Fibroblast of peridontal ligament (primary cell): ENCODE results near the gene FSTL4.

Experiments used
- DNase-seq: peaks from one replicate; pipeline ENCODE4 v3.0.0-alpha.2; 2010; ENCODE audit errors: extremely low read depth

FSTL4 gene

DNA sequence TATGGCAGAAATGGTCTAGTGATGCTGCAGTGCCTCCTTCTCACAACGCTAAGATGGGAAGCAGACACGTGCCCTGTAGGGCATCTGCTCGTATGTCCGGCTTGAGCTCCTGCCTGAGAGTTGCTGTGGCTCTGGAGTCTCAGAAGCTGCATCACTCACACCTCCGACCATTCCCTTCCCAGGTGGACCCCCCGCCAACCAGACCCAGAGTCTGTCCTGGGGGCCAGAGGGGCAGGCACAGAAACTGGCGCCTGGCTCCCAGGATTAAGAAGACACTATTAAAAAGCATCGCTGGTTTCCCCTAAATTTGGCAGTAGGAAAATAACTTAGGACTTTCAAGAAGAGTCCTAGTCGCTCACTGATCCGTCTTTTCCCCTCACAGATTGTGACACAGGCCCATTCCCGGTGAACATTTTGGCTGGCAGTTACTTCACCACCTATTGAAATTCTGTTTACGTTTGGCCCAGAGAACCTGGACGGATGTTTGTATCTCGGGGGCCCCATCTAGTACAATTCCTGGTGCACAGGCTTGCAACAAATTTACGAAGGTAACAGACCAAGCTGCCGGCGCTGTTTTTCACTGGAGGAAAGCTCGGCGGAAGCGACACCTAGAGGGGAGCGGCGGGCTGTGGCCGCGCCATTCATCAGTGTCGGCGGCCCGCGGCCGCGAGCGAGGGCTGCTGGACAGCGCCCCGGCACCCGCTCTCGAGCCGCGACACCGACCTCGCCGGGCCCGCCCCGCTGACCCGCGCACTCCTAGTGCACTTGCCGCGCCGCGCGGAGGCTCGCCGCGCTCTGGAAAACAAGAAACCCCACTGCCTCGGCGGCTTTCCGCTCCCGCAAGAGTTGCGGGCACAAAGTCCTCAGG, 1.6 kb downstream of the FSTL4 start:
- peak; percentile 1 for DNase-seq

DNA sequence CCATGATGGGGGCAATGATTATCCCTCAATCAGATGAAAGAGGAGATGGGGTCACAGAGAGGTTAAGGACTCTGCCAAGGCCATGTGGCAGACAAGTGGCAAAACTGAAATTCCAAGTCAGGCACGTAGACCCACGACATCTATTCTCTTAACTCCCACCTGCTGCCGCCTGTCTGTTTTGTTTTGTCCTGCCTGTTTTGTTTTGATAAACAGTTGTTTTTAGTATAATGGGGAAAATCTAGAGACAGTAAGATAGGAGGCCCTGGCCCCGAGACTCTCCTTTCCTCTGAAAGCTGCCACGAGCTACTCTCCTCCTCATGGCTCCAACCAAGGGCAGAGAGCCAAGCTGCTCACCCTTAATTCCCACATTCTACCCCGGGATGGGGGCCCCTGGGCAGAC, 4.9 kb downstream of the FSTL4 start:
- DNase-seq = no peak

DNA sequence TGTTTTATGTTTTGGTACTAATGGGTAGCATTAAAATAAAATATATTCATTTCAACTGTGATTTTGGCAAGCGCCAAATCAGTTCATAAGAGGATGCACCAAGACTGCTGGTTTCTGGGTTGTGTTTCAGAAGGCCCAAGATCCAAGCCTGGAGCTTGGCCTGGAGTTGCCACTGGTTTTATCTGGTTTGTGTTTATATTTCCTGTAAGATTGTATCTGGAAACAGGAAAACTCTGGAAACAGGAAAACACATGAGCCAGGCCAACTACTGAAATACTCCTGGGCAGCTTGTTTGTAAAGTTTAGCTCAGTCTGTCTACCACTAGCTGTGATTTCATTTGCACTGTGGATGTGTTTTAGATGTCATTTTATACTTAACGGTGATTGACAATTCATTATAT, 5.5 kb downstream of the FSTL4 start:
- no peak for DNase-seq

DNA sequence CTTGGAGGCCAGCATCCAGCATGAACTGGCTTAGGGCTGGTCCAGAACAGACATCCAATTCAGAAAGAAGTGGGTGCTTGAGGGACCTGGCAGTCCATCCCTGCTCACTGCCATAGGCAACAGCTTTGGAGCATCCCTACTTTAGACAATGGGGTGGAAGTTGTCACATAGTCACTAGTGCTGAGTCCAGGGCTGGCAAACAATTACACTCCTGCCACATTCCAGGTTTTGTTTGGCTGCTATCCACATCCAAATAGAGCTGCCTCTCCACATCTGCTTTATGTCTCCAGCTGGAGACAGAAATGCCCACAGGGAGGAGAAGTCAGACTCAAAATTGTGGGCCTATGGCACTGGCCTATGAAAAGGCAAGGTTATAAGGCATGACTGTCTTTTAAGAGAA, 7.0 kb downstream of the FSTL4 start:
- DNase-seq = no peak

DNA sequence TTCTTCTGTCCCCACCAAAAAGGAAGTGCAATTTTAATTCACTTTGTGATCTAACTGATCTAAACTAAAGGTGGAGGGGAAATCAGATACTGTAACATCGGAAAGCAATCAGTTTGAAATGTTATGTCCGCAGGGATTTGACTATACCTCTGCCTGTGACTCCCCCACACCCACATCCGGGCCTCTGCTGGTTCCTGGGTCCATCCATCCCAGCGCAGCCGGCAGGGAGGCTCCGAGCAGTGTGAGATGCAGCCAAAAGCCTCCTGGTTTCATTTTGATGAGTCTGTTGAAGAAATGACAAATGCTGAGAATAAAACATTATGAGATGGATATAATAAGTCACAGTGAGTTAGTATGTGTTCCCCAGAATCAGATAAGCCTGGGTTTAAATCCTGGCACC, 8.6 kb downstream of the FSTL4 start:
- DNase-seq = no peak

DNA sequence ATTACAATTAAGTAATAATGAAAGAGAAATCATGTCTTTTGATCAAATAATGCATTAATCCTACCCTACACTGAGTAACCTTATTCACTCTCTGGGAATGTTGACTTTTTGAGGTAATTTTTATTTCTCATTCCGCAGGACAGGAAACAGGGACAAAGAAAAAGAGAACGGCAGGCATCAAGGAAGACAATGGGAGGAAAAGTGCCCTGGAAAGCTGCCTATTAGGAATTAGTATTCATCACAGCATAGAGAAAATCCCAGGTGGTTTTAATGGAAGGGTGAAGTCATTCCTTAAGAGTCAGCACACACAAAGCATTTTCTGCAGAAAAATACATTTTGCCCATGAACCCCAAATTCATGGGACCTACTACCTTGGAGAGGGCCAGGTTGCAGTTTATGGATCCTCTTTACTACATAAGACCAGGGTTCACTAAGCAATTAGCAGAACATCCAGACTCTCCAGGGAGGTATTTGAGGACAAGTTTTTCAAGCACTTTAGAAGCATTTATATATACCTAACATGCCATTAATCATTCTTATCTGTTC, 9.4 kb downstream of the FSTL4 start:
- DNase-seq = no peak

DNA sequence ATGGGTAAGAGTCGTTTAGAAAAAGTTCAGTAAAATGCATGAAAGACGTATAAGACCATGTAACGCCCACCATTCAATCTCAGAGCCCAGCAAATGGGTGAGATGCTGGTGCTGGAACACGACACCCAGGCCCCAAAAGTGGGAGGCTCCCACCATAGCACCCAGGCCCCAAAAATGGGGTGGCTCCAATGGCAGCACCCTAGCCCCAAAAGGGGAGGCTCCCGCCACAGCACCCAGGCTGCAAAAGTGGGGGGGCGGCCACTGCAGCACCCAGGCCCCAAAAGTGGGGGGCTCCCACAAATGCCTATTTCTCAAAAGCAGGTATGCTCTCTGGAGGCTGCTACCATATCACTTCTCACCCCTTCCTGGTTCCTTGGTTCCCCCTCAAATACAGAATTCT, 12.7 kb downstream of the FSTL4 start:
- no peak for DNase-seq

DNA sequence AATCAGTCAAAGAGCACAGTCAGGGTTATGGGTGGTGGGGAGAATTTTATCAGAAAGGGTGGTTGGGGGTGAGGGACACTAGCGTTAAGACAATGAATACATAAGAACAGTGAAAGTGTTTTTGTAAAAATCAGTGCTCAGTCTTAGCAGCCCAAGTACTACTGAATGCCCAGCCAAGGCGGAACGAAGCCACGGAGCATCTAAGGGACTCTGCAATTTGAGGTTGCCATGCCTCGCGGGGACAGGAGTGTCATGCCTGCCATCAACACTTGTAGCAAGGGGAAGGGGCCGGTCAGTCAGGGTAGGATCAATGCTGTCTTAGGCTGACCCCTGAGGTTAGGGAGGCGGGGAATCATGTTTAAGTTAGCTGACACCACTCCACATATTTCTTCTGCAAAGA, 13.3 kb downstream of the FSTL4 start:
- no peak for DNase-seq

DNA sequence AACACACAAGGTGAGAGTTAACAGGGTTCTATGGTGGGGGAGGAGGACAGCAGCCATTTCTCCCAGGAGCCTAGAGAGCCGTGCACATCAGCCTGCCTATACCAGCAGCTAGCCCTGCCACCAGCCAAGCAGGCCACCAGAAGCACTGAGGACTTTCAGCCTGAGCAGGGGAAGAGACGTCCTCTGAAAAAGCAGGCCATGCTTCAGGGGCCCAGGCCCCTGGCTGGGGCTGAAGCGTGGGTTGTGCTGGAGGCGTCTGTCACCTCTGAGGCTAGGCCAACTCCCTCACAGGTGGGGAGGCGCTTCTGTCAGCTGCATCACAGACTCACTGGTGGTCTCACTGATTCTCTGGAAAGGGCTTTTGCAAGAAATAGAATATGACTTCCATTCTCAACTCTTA, 16.3 kb downstream of the FSTL4 start:
- DNase-seq = no peak

DNA sequence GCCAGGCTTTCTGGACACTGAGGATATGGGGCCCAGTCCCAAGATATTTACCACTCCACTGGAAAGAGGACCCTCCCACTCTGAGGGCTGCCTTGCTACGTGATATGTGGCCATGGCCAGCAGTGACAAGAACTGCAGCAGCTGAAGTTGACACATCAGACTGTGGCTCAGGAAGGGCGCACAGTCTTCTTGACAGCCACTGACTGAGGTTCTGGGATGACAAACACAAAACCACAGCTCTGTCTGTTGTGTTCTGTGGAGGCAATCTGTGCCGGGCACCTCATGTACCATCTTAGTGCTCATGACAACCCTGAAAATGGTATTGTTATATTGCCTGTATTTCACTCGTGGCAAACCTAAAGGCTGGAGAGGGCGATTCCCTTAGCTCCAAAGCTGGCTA, 16.9 kb downstream of the FSTL4 start:
- DNase-seq = no peak

DNA sequence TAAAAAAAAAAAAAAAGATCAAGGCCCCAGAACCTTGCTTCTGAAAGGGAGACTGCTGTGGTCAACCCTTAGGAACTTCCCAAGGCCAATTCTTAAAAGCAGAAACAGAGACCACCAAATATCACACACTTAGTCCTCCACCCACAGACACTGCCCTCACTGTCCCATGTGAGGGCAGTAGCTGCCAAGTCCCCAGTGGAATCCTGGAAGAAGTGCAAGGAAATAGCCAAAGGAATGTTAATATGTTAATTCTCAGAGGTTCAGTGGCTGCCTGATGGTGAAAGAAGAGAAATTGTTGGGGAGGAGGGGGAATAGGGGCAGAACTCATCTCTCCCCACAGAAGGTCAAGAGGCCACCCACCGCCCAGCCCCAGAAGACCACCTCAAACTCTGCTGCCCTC, 23.1 kb downstream of the FSTL4 start:
- no peak for DNase-seq

DNA sequence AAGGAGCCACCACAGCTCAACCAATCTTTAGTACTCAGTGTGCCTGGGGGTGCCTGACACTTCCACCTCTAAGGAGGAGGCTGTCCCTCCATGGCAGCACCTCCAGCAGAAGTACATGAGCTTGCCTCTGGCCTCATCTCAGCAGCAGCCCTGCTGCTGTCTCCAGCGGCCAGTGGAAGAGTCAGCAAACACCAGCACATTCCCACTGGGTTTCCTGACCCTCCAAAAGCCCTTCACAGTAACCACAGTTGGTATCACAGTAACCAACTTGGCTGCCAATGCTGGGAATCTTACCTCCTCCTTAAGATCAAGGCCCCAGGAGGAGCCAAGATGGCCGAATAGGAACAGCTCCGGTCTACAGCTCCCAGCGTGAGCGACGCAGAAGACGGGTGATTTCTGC, 29.4 kb downstream of the FSTL4 start:
- no peak for DNase-seq

DNA sequence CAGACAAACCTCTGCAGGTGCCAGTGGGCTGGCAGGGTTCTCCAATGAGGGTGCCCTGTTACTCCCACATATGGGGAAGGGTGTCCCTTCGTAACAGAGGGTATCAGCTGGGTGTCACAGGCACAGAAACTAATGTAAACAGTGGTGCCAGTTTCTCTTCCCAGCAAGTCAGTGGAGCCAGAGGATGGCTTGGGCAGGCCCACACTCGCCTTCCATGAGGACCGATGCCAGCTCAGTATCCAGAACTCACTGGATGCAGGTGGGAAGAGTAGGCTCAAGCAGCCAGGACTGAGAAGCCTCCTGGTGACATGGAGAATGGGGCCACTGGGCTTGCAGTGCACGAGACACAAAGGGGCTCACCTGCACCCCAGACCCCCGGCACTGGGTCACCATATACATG, 30.4 kb downstream of the FSTL4 start:
- DNase-seq = no peak

DNA sequence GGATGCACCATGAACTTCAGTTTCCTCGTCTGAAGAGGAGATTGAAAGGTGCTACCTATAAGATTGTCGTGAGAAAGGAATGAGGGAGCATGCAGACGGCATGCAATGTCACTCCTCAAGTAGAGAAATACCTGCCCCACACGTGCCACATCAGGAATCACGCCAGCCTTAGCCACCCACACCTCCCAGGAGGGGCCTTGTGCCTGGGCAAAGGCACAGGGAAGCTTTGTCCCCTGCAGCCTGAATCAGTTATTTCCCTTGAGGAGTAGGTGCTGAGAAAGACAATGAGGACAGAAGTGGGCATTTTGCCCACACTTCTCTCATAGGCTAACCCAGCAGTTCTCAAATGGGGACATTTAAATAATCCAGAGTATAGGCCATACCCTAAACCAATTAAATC, 31.0 kb downstream of the FSTL4 start:
- no peak for DNase-seq

DNA sequence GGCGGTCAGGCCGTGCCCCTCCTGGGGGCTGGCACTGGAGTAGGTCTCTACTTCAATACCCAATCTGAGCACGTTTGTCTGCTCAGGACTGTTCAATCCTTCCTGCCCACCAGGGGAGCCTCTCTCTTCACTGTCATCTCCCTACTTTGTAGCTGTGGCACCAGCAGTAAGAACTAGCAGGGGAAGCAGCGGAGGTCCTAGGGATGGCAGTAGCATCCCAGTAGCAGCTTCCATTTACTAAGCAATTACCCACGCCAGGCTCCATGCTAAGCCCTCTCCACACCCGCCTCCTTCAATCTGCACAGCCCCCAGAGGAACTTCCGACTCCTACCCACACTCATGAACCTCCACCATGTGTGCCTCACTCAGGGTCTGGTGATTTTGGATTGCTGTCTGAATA, 31.7 kb downstream of the FSTL4 start:
- DNase-seq = no peak

DNA sequence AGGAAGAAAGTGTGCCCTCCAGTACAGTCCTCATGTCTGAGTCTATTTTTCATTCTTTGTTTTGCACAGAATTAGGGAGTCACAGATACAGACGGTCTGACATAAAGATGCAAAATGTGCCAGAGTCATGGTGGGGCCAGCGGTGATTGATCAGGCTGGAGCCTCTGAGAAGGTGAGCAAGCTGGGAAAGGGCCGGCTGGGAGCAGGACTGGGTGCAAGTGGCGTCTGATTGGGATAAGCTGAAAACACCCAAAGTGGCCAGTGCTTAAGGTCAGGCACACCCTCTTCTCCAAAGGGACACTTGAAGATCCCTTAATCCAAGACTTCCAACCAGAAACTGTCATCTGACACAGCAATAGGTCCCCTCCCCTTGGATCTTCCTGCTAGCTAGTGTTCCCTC, 32.6 kb downstream of the FSTL4 start:
- DNase-seq = no peak

DNA sequence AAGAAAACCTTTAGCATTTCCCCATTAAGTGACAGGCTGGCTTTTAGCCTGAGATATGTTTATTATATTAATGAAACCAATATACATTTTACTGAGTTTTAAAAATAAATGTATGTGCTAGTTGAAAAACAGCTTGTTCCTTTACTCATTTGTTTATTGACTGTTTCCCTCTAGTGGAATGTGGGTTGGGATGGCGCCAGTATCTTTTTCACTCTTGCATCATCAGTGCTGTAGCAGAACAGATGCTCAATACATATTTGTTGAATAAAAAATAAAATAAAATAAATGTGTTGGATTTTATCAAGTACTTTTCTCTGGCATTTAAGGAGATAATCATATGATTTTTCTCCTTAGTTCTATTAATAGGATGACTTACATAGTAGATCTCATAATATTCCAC, 43.0 kb downstream of the FSTL4 start:
- DNase-seq = peak; percentile 6

DNA sequence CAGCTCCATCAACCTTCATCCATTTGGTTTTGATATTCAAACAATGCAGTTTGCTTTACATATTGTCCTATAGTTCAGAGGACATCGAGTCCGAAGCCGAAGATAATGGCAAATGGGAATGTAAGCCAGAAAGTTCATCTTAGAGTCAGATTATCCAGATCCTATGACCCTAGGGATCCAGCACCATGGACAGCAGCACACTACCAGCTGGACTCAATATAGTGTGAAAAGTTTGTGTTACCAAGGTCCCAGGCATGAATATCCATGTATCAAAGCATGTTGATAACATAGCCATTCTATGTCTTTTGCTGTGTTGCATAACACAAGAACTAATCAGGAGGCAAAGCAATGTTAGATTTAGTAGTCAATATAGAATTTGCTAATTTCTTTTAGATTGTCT, 46.3 kb downstream of the FSTL4 start:
- DNase-seq = peak; percentile 15

DNA sequence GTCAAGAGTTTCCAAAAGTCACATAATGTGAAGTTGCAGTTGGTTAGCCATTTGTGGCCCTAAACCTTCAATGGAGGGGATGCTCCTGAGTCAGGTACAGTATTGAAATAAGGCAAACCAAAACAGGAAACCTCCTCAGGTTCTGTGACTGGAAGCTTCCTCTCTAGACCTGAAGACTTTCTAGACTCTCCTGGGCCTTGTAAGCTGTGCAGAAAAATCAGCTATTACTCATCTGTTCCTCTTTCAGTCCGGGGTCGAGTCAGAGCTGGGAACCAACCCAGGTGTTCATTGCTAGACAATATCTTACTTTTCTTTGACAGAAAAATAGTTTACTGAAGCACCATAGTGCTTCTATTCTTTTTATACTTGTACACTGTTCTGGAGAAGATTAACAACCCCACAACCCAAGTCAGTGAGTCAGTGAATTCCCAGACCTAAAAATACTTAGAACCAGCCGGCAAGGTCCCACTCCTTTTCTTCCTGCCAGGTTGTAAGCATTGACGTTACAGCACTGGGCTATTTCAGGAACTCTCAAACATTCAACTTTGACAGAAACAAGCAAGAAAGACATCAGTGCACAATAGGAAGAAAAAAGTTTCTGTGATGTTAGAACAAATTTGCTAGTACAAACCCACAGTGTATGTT, 47.3 kb downstream of the FSTL4 start:
- DNase-seq = no peak

DNA sequence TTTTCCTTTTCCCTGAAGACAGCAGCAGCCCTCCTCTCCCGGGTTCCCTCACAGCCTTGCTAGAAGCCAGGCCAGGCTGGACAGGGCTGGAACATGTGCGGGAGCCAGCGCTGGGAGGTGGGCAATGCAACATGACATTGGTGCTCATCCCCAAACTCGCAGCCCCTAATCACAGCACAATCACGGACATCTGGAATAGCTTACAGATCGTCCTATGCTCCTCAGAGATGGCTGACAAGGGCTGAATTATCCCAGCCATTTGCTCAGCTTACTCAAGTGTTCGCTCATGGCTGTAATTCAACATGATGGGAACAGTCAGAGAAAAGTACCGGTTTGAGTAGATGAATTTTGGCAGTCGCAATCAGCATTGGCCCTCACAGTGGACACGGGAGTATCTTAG, 49.8 kb downstream of the FSTL4 start:
- no peak for DNase-seq

DNA sequence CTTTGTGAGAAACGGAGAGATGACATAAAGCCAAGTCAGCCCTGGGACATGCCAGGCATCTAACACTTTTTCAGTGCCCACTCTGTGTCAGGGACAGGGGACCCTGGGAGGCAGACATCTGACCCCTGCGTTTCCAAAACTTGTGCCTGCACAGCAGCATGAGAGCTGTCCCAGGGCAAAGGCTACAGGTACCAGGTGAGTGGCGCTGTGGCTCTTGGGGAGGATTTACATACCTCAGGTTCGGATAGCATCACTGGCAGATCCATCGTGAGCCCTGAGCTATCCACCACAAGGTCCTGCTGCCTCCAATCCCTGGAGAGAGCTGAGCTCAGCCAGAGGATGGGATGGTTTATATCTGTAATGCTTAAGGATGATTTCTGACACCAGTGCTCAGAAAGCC, 52.4 kb downstream of the FSTL4 start:
- no peak for DNase-seq

DNA sequence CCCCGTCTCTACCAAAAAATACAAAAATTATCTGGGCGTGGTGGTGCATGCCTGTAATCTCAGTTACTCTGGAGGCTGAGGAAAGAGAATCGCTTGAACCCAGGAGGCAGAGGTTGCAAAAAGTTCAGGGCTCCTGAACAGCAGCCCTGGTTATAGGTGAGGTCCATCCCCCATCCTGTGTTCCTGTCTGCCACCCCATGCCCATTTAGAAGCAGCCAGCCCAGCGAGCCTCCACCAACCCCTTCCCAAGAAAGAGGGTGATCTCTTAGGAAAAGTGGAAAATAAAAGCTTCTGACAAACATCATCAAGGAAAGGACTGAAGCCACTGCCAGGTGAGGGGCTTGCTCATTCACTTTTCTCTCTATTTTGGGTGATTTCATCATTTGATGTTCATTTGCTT, 55.8 kb downstream of the FSTL4 start:
- no peak for DNase-seq

DNA sequence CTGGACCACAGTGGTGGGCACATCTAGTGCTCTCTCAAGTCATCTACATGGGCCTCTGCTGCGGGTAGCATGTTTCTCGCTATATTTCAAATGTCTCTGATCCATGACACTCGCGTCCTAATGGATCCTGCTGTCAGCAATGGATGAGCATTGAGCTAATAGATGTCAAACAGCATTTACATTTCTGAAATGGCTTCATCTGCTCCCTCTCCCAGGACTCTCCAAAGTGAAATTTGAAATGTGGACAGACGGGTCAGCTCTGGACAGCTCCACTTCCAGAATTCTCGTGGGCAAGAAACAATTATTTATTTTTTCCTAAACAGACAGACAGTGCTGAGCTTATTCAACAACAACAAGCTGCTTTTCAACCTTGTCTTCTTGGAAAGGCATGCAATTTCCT, 58.1 kb downstream of the FSTL4 start:
- DNase-seq = no peak
